WTC11 (cell line): ENCODE data around the gene ESPN.

ENCODE experiments used
- IRF1 ChIP-seq: sonication (generic); formaldehyde crosslinking; IDR thresholded peaks from 2 replicates; pipeline ENCODE4 v1.8.0; 2023; ENCODE audit warnings: missing genetic modification reagents
- JUN ChIP-seq: sonication (generic); formaldehyde crosslinking; IDR thresholded peaks from 2 replicates; pipeline ENCODE4 v1.8.0; 2023; ENCODE audit warnings: mild to moderate bottlenecking, missing genetic modification reagents
- TEAD4 ChIP-seq: sonication (generic); formaldehyde crosslinking; IDR thresholded peaks from 2 replicates; pipeline ENCODE4 v1.8.0; 2022; ENCODE audit warnings: mild to moderate bottlenecking, missing genetic modification reagents
- USF2 ChIP-seq: sonication (generic); formaldehyde crosslinking; IDR thresholded peaks from 2 replicates; pipeline ENCODE4 v1.8.1; 2023; ENCODE audit warnings: mild to moderate bottlenecking, missing genetic modification reagents, moderate library complexity
- ZNF138 ChIP-seq: sonication (generic); formaldehyde crosslinking; conservative IDR thresholded peaks from 2 replicates; pipeline ENCODE4 v1.8.1; 2022; ENCODE audit warnings: mild to moderate bottlenecking, moderate library complexity, missing genetic modification reagents
- ZNF232 ChIP-seq: sonication (generic); formaldehyde crosslinking; IDR thresholded peaks from 2 replicates; pipeline ENCODE4 v1.8.0; 2022; ENCODE audit warnings: mild to moderate bottlenecking, missing genetic modification reagents
- ZNF263 ChIP-seq: sonication (generic); formaldehyde crosslinking; IDR thresholded peaks from 2 replicates; pipeline ENCODE4 v1.8.1; 2022; ENCODE audit warnings: low read depth, mild to moderate bottlenecking, moderate library complexity, missing genetic modification reagents
- ZNF423 ChIP-seq: fragments of 250-450 bp; sonication (Bioruptor Pico); IDR thresholded peaks from 2 replicates; pipeline ENCODE4 v2.1.2; 2022; ENCODE audit warnings: mild to moderate bottlenecking, moderate library complexity
- TF ChIP-seq, protein P1 (sequence below): fragments of 200-600 bp; IDR thresholded peaks from 2 replicates; pipeline ENCODE4 v1.8.0; 2022; ENCODE audit warnings: antibody characterized with exemption
- TF ChIP-seq, protein P2 (sequence below): sonication (generic); formaldehyde crosslinking; IDR thresholded peaks from 2 replicates; pipeline ENCODE4 v1.8.0; 2022; ENCODE audit warnings: mild to moderate bottlenecking, missing genetic modification reagents
- TF ChIP-seq, protein P3 (sequence below): sonication (generic); formaldehyde crosslinking; conservative IDR thresholded peaks from 2 replicates; pipeline ENCODE4 v1.8.1; 2023; ENCODE audit warnings: mild to moderate bottlenecking, low read depth, missing genetic modification reagents, moderate library complexity

DNA sequence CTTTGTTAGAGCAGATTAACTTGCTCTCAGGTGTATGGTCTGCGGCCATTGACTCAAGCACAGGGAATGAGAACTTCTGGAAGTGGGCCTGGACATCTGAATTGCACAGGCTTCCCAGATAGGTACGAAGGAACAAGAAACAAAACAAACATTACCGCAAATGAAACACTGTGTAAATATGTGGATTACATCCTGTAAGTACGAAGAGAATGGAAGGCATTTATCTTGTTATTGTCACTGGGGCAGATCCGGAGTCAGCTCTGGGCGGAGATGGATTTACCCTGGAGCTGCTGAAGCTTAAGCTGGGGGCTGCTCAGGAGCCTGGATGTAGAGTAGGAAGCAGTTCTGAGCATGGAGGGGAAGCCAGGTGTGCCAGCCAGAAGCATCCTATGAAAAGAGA lies 11.7 kb upstream of the ESPN start:
- no peak for TF ChIP-seq ZNF263 (CRISPR knock-in tag)
- TF ChIP-seq TEAD4 (CRISPR knock-in tag) = no peak
- TF ChIP-seq ZNF232 = no peak
- no peak for TF ChIP-seq IRF1
- TF ChIP-seq, protein P1, sequence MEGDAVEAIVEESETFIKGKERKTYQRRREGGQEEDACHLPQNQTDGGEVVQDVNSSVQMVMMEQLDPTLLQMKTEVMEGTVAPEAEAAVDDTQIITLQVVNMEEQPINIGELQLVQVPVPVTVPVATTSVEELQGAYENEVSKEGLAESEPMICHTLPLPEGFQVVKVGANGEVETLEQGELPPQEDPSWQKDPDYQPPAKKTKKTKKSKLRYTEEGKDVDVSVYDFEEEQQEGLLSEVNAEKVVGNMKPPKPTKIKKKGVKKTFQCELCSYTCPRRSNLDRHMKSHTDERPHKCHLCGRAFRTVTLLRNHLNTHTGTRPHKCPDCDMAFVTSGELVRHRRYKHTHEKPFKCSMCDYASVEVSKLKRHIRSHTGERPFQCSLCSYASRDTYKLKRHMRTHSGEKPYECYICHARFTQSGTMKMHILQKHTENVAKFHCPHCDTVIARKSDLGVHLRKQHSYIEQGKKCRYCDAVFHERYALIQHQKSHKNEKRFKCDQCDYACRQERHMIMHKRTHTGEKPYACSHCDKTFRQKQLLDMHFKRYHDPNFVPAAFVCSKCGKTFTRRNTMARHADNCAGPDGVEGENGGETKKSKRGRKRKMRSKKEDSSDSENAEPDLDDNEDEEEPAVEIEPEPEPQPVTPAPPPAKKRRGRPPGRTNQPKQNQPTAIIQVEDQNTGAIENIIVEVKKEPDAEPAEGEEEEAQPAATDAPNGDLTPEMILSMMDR = no peak
- TF ChIP-seq ZNF138 (CRISPR knock-in tag) = no peak
- no peak for TF ChIP-seq JUN (CRISPR knock-in tag)
- TF ChIP-seq, protein P2, sequence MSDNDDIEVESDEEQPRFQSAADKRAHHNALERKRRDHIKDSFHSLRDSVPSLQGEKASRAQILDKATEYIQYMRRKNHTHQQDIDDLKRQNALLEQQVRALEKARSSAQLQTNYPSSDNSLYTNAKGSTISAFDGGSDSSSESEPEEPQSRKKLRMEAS (CRISPR knock-in tag) = no peak
- TF ChIP-seq, protein P3, sequence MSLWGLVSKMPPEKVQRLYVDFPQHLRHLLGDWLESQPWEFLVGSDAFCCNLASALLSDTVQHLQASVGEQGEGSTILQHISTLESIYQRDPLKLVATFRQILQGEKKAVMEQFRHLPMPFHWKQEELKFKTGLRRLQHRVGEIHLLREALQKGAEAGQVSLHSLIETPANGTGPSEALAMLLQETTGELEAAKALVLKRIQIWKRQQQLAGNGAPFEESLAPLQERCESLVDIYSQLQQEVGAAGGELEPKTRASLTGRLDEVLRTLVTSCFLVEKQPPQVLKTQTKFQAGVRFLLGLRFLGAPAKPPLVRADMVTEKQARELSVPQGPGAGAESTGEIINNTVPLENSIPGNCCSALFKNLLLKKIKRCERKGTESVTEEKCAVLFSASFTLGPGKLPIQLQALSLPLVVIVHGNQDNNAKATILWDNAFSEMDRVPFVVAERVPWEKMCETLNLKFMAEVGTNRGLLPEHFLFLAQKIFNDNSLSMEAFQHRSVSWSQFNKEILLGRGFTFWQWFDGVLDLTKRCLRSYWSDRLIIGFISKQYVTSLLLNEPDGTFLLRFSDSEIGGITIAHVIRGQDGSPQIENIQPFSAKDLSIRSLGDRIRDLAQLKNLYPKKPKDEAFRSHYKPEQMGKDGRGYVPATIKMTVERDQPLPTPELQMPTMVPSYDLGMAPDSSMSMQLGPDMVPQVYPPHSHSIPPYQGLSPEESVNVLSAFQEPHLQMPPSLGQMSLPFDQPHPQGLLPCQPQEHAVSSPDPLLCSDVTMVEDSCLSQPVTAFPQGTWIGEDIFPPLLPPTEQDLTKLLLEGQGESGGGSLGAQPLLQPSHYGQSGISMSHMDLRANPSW (CRISPR knock-in tag) = no peak
- TF ChIP-seq ZNF423 (CRISPR knock-in tag) = no peak
- no peak for TF ChIP-seq USF2
